ENCODE data around the gene THEMIS. TPM values are rescaled to one million over a fixed set of nuclear protein-coding genes. Genes with fewer than 3 reads are reported as not detected.

THEMIS gene
- total RNA-seq, 1 donor from 2014 or later: 0.07 TPM

DNA sequence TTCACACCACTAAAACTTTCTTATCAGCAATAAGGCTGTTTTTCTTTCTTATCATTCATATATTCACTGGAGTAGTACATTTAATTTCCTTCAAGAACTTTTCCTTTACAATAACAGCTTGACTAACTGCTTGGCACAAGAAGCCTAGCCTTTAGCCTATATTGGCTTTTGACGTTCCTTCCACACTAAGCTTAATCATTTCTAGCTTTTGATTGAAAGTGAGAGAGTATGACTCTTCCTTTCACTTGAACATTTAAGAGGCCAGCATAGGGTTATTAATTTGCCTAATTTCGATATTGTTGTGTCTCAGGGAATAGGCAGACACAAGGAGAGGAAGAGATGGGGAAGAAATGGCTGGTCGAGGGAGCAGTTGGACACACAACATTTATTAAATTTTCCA lies 23.6 kb downstream of the THEMIS start:
- H3K9ac ChIP-seq (ENCODE audit: low read length): no peak overlapping the region
- no peaks in the 10 kb centered on the region for H3K36me3 Mint-ChIP-seq (ENCODE audit: low read depth, unreplicated experiment)
- no peak for DNase-seq (ENCODE audit: low read depth)
- H3K4me1 Mint-ChIP-seq (ENCODE audit: low read depth, unreplicated experiment): no peaks in the 10 kb centered on the region
- no peaks in the 10 kb centered on the region for H3K9me3 ChIP-seq (ENCODE audit: insufficient read depth, low read depth, low read length)
- H2AFZ ChIP-seq (ENCODE audit: low read depth, low read length): no peak overlapping the region
- no peak overlapping the region for H3K27ac Mint-ChIP-seq (ENCODE audit: unreplicated experiment)
- no peaks in the 10 kb centered on the region for H4K20me1 ChIP-seq (ENCODE audit: insufficient read depth, low read length)
- no peak overlapping the region for H3K27ac ChIP-seq (ENCODE audit: low read depth, low read length)
- H3K4me2 ChIP-seq (ENCODE audit: low read length): no peak overlapping the region
- no peaks in the 10 kb centered on the region for H3K9me3 Mint-ChIP-seq (ENCODE audit: unreplicated experiment)
- H3K4me1 ChIP-seq (ENCODE audit: insufficient read depth, low read length): no peaks in the 10 kb centered on the region
- TF ChIP-seq, protein P1, sequence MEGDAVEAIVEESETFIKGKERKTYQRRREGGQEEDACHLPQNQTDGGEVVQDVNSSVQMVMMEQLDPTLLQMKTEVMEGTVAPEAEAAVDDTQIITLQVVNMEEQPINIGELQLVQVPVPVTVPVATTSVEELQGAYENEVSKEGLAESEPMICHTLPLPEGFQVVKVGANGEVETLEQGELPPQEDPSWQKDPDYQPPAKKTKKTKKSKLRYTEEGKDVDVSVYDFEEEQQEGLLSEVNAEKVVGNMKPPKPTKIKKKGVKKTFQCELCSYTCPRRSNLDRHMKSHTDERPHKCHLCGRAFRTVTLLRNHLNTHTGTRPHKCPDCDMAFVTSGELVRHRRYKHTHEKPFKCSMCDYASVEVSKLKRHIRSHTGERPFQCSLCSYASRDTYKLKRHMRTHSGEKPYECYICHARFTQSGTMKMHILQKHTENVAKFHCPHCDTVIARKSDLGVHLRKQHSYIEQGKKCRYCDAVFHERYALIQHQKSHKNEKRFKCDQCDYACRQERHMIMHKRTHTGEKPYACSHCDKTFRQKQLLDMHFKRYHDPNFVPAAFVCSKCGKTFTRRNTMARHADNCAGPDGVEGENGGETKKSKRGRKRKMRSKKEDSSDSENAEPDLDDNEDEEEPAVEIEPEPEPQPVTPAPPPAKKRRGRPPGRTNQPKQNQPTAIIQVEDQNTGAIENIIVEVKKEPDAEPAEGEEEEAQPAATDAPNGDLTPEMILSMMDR (IDR thresholded peaks at IDR 0.05; ENCODE audit: insufficient read depth, low read depth, low read length): no peak
- TF ChIP-seq EZH2 (IDR thresholded peaks at IDR 0.05; ENCODE audit: insufficient read depth, low read length): no peak
- FAIRE-seq: no peak
- no peaks in the 10 kb centered on the region for H3K27me3 Mint-ChIP-seq (ENCODE audit: low read depth, unreplicated experiment)
- no peaks in the 10 kb centered on the region for H3K27me3 ChIP-seq (ENCODE audit: insufficient read depth, low read length)
- no peaks in the 10 kb centered on the region for H3K79me2 ChIP-seq (ENCODE audit: insufficient read depth, low read length)
- no peaks in the 10 kb centered on the region for H3K36me3 ChIP-seq (ENCODE audit: insufficient read depth, low read length)
- no peak overlapping the region for H3K4me3 Mint-ChIP-seq (ENCODE audit: unreplicated experiment)
- no peak overlapping the region for H3K4me3 ChIP-seq (ENCODE audit: insufficient read depth, low read depth, low read length)

DNA sequence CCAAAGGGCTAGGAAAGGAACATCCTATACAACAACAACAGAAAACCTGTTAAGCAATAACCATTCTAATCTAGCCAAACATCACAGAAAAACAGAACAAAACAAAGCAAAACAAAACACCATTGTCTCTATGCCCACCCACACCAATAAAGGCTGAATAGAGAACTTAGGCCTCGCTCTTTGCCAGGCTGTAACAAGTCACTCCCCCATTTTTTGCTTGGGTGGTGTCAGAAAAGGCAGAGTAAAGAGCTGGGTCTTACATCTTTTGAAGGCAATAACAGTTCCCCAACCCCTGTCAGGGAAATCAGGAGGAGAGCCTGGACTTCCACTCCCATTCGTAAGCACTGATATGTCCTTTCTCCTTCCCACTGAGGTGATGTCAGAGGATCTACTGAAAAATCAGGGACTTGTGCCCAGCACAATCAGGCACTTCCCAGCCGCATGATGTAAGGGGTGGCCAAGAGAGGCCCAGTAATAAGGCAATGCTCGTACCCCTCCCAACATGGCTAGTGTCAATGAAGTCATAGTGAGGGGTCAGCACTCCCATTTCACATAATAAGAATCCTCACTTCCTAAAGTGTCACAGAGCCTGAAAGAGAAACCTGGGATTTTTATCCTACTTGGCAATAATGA lies 31.0 kb downstream of the THEMIS start:
- Mint-ChIP-seq H3K36me3 (ENCODE audit: low read depth, unreplicated experiment) (no peaks in the 10 kb centered on the region), H3K27me3 (ENCODE audit: low read depth, unreplicated experiment) (no peaks in the 10 kb centered on the region), H3K27ac (ENCODE audit: unreplicated experiment) (no peak overlapping the region), H3K4me3 (ENCODE audit: unreplicated experiment) (no peak overlapping the region), H3K9me3 (ENCODE audit: unreplicated experiment) (no peaks in the 10 kb centered on the region), H3K4me1 (ENCODE audit: low read depth, unreplicated experiment) (peaks cover 5% of the 10 kb centered on the region)
- FAIRE-seq: no peak
- H3K36me3 ChIP-seq (ENCODE audit: insufficient read depth, low read length): no peaks in the 10 kb centered on the region
- H3K9ac ChIP-seq (ENCODE audit: low read length): no peak overlapping the region
- H2AFZ ChIP-seq (ENCODE audit: low read depth, low read length): no peak overlapping the region
- DNase-seq (ENCODE audit: low read depth): no peak
- H3K4me2 ChIP-seq (ENCODE audit: low read length): no peak overlapping the region
- no peak overlapping the region for H3K27ac ChIP-seq (ENCODE audit: low read depth, low read length)
- H3K79me2 ChIP-seq (ENCODE audit: insufficient read depth, low read length): no peaks in the 10 kb centered on the region
- TF ChIP-seq, protein P1 (IDR thresholded peaks at IDR 0.05; ENCODE audit: insufficient read depth, low read depth, low read length): no peak
- TF ChIP-seq EZH2 (IDR thresholded peaks at IDR 0.05; ENCODE audit: insufficient read depth, low read length): no peak
- no peaks in the 10 kb centered on the region for H3K27me3 ChIP-seq (ENCODE audit: insufficient read depth, low read length)
- H3K4me3 ChIP-seq (ENCODE audit: insufficient read depth, low read depth, low read length): no peak overlapping the region
- no peaks in the 10 kb centered on the region for H3K9me3 ChIP-seq (ENCODE audit: insufficient read depth, low read depth, low read length)
- H4K20me1 ChIP-seq (ENCODE audit: insufficient read depth, low read length): no peaks in the 10 kb centered on the region
- H3K4me1 ChIP-seq (ENCODE audit: insufficient read depth, low read length): no peaks in the 10 kb centered on the region

DNA sequence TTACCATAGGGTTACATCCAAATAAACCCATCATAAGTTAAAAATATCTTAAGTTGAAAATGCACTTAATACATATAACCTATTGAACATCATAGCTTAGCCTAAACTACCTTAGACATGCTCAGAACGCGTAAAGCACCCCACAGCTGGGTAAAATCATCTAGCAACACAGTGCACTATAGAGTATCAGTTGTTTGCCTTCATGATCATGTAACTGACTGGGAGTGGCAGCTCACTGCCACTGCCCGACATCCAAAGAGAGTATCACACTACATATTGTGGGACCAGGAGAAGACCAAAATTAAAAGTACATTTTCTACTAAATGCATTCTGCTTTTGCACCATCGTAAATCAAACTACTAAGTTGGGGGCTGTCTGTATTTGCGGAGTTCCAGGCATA lies 31.7 kb downstream of the THEMIS start:
- H3K4me3 ChIP-seq (ENCODE audit: insufficient read depth, low read depth, low read length): no peak overlapping the region
- no peak overlapping the region for H2AFZ ChIP-seq (ENCODE audit: low read depth, low read length)
- H3K4me1 ChIP-seq (ENCODE audit: insufficient read depth, low read length): no peaks in the 10 kb centered on the region
- Mint-ChIP-seq H3K4me1 (ENCODE audit: low read depth, unreplicated experiment) (peaks cover 5% of the 10 kb centered on the region), H3K4me3 (ENCODE audit: unreplicated experiment) (no peak overlapping the region), H3K27me3 (ENCODE audit: low read depth, unreplicated experiment) (no peaks in the 10 kb centered on the region), H3K27ac (ENCODE audit: unreplicated experiment) (no peak overlapping the region), H3K36me3 (ENCODE audit: low read depth, unreplicated experiment) (no peaks in the 10 kb centered on the region), H3K9me3 (ENCODE audit: unreplicated experiment) (no peaks in the 10 kb centered on the region)
- TF ChIP-seq, protein P1 (IDR thresholded peaks at IDR 0.05; ENCODE audit: insufficient read depth, low read depth, low read length): no peak
- no peak for TF ChIP-seq EZH2 (IDR thresholded peaks at IDR 0.05; ENCODE audit: insufficient read depth, low read length)
- H3K4me2 ChIP-seq (ENCODE audit: low read length): no peak overlapping the region
- H3K36me3 ChIP-seq (ENCODE audit: insufficient read depth, low read length): no peaks in the 10 kb centered on the region
- no peaks in the 10 kb centered on the region for H3K27me3 ChIP-seq (ENCODE audit: insufficient read depth, low read length)
- H3K27ac ChIP-seq (ENCODE audit: low read depth, low read length): no peak overlapping the region
- no peak for DNase-seq (ENCODE audit: low read depth)
- H4K20me1 ChIP-seq (ENCODE audit: insufficient read depth, low read length): no peaks in the 10 kb centered on the region
- H3K9me3 ChIP-seq (ENCODE audit: insufficient read depth, low read depth, low read length): no peaks in the 10 kb centered on the region
- no peaks in the 10 kb centered on the region for H3K79me2 ChIP-seq (ENCODE audit: insufficient read depth, low read length)
- no peak for FAIRE-seq
- no peak overlapping the region for H3K9ac ChIP-seq (ENCODE audit: low read length)

Measured in astrocyte (in vitro differentiated cells and primary cell).